Posterior vena cava (tissue), 2 donors: ENCODE measurements around the gene PRAMEF14. TPM values are rescaled to one million over a fixed set of nuclear protein-coding genes. Genes with fewer than 3 reads are reported as not detected.

Experiments
- total RNA-seq, 2 donors: library from RNA; stranded (reverse); fragmentation: NEBNext Ultra II Directional; extraction: Animal tissue kit (Norgen Biotek cat#: 25700); gene quantifications; one replicate each; pipeline ENCODE4 v1.2.1, GENCODE V29; 2021
- donor health status: DM: yes; HTN: yes; CAD: no.
- donor health status: DM: yes; HTN: yes; CAD: no.

PRAMEF14 gene
- total RNA-seq, 2 donors from 2014 or later, result not detected

Other genes with a start within 250 kb of the PRAMEF14 start
- not detected for gene HNRNPCL2, start 230.3 kb downstream of the PRAMEF14 start, total RNA-seq
- gene PRAMEF26, start 191.1 kb downstream of the PRAMEF14 start, total RNA-seq, result not detected
- gene HNRNPCL4, start 181.5 kb downstream of the PRAMEF14 start, total RNA-seq, result not detected
- gene PRAMEF9, start 175.3 kb downstream of the PRAMEF14 start, total RNA-seq, result not detected
- not detected for gene PRAMEF13, start 145.7 kb downstream of the PRAMEF14 start, total RNA-seq
- gene PRAMEF18, start 121.0 kb downstream of the PRAMEF14 start, total RNA-seq, result not detected
- not detected for gene PRAMEF5, start 92.9 kb downstream of the PRAMEF14 start, total RNA-seq
- not detected for gene PRAMEF8, start 62.0 kb downstream of the PRAMEF14 start, total RNA-seq
- not detected for gene PRAMEF33, start 43.6 kb downstream of the PRAMEF14 start, total RNA-seq
- not detected for gene PRAMEF15, start 31.6 kb downstream of the PRAMEF14 start, total RNA-seq
- gene PRAMEF19, start 24.8 kb upstream of the PRAMEF14 start, total RNA-seq, result not detected
- gene PRAMEF17, start 42.5 kb upstream of the PRAMEF14 start, total RNA-seq, result not detected
- gene PRAMEF20, start 63.3 kb upstream of the PRAMEF14 start, total RNA-seq, result not detected
- not detected for gene LRRC38, start 166.9 kb upstream of the PRAMEF14 start, total RNA-seq
- 10 to 100 TPM; 28.5 to 40.9 TPM for gene PDPN, start 236.7 kb upstream of the PRAMEF14 start, total RNA-seq